OCI-M2 (cell line): ENCODE measurements around the gene CERT1.
"Not testable (repeated sequence)": the region's sequence is repeated elsewhere in the genome, so short reads cannot be mapped to it uniquely, and the experiment has no call there.

Experiments
- DNase-seq: peaks from one replicate; lab custom pipeline; 2025; ENCODE audit not compliant: unreplicated experiment; lab: John Stamatoyannopoulos, UW

CERT1 gene

DNA sequence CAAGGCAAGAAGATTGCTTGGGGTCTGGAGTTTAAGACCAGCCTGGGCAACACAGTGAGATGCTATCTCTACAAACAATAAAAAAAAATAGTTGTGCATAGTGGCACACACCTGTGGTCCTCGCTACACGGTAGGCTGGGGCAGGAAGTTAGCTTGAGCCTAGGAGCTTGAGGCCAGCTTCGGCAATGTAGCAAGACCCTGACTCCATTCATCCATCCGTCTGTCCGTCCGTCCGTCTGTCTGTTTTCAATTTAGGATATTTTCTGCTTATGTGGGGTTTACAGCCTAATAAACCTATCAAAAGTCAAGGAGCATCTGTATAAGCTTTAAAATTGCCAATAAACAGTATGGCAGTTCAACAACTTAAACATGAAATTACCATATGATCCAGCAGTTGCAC is 154.7 kb downstream of the CERT1 start:
- DNase-seq: no peak

DNA sequence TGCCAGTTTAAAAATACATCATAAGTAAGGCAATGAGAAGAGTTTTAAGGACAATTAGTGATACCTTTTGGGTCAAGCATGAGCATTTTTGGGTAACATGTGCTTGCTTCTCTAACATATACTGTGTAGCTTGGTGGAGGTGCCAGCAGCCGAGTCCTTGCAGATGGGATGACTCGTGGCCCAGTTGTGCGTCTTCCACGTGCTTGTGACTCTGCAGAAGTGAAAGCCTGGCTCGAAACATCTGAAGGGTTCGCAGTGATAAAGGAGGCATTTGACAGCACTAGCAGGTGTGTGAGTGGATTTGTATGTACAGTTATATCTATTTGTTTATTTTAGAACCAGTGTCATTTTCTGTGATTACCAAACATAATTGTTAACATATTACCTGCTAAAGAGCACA is 156.2 kb downstream of the CERT1 start:
- no peak for DNase-seq

- DNase-seq: no peak
These were observed 160.1 kb downstream of the CERT1 start for GRCh38 chr5:75351139-75351926.

DNA sequence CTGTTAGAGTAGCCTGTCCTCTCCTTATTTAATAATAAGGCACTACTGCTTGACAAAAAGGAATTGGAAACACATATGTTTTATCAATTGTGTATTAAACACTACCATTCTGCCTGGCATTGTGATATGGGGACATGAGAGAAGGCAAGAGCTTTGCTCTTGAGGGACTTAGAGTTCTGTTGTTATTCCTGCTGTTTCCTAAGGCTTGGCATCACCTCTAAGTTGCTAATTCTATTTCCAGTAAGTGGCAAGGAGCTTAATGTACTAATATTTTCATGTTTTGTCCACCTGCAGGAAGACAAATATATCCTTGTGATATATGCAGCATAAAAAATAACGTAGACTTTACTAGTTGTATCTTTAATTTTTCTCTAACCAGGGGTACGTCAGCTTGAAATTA is 161.8 kb downstream of the CERT1 start:
- no peak for DNase-seq

- no peak for DNase-seq
These were observed 163.2 kb downstream of the CERT1 start for GRCh38 chr5:75348241-75348640.

- DNase-seq: no peak
These were observed 168.6 kb downstream of the CERT1 start for GRCh38 chr5:75342836-75343235.

GRCh38 chr5:75341934-75342333 is 169.5 kb downstream of the CERT1 start:
- no peak for DNase-seq

GRCh38 chr5:75340714-75341478 is 170.5 kb downstream of the CERT1 start:
- DNase-seq: no peak

DNA sequence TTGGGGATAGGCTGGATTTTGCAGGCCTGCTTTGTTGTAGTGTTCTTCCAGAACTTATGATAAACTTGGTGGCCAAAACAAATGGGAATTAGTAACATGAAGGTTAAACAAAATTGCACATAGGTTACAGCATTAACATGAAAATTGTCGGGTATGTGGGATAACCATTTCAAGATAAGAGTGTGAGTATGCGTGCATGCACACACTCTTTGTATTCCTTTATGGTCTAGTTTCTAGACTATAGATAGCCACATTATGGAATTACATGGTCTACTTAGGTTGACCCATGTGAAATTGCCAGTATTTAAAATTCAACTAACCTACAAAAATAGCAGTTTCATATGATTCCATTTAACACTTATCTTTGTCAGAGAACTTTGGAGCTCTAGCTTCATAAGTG is 173.0 kb downstream of the CERT1 start:
- no peak for DNase-seq

DNA sequence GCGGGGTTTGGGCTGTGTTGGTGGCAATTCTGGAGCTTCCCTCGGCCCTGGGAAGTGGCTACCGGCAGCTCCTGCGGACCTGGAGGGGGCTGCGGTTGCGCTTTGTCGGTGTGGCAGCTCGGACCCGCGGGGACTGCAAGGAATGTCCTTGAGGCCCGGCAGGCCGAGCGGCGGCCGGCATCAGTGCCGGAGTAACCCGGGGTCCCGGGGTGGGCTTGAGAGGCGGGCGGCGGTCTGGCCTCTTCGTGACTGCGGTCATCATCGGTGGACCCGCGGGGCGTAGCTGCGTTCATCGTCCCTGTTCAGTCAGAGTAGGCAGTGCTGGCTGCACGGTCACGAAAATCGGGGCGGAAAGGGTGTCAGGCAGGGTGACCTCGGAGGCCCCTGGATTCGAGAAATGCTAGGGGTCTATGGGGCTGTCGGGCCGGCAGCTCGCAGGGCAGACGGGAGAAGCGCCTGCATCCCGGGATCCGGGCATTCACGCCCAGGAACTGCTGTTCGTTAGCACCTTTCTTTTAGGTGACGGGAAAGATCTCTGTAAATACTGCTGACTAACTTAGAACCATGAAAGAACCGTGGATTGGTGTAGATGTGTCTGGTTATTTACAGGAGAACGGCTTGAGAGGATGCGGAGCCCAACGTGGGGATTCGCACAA is 173.9 kb downstream of the CERT1 start:
- no peak for DNase-seq

GRCh38 chr5:75336615-75337336 is 174.7 kb downstream of the CERT1 start, which contains the start of gene HMGCR:
HMGCR (plus strand) TSS chr5:75337220; CDS start chr5:75342606, 5,386 bp downstream.
- DNase-seq: peak; percentile 94

DNA sequence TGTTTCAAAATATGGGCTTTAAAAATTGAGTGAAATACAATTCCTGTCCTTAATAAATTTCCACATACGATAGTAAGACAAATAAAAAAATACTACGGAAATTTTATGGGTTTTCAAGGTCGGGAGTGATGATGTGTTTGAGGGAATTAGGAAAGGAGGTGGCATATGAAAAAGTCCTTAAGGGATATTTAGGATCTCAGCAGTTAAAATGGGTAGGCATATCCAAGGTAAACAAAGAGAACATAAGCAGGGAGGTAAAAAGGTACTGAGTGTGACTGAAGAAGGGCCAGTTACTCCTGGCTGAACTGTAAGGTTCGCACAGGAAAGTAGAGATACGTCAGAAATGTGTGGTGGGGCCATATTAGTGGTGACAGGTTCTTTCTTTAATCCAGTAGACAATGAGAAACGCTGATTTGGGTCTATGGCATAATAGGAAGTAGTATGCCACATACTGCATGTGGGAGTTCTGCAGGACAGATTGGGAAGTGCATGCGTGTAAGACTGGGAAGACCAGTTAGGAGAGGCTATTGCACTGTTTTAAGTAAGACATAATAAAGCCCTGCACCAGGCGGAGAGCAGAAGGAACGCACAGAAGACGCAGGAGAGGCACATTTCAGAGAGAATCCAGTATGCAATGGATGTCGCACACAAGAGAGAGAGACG is 175.3 kb downstream of the CERT1 start:
- no peak for DNase-seq

GRCh38 chr5:75335486-75335885 is 175.9 kb downstream of the CERT1 start:
- DNase-seq: no peak

- not testable (repeated sequence) for DNase-seq
These were observed 177.0 kb downstream of the CERT1 start for GRCh38 chr5:75334413-75334812.

DNA sequence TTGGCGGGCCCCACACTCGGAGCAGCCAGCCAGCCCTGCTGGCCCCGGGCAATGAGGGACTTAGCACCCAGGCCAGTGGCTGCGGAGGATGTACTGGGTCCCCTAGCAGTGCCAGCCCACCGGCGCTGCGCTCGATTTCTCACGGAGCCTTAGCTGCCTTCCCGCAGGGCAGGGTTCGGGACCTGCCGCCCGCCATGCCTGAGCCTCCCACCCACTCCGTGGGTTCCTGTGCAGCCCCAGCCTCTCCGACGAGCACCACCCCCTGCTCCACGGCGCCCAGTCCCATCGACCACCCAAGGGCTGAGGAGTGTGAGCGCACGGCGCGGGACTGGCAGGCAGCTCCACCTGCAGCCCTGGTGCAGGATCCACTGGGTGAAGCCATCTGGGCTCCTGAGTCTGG is 177.7 kb downstream of the CERT1 start:
- not testable (repeated sequence) for DNase-seq

DNA sequence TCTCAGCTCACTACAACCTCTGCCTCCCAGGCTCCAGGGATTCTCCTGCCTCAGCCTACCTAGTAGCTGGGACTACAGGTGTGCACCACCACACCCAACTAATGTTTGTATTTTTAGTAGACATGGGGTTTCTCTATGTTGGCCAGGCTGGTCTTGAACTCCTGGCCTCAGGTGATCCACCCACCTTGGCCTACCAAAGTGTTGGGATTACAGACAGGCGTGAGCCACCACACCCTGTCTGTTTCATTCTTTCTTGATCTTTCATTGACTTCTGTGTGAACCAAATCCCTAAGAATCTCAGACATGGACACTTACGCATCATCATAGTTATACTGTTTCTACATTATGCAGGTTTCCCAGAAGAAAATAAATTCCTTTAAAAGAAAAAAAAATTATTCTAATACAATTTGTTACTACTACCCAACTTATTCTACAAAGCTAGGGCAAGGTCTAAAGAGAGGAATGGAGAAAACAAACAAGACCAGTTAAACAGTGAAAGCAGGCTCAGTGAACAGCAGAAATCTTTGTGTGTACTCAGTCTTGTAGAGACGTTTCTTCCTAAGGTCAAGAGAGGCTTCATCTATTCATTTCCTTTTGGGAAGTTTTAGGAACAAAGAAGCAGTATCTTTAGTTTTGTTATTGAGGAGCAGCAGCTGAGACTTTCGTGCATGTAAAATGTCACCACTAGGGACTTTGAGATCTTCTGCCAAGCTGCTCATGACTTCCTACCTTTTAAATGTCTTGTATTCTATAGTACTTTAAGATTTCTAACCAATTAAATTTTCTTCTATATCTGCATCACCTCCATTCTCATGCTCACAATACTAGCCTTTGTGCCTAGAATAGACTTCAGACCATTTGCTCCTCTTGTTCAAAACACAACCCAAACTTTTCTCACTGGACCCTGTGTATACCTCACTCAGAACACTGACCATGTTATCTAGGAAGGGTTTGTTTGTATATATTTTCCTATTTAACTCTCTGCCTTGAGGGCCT is 180.0 kb downstream of the CERT1 start:
- DNase-seq: no peak

- no peak for DNase-seq
These were observed 181.0 kb downstream of the CERT1 start for GRCh38 chr5:75330404-75330803.
